Choroid plexus epithelial cell (primary cell): ENCODE data around the gene COPG2.

Experiments
- DNase-seq: peaks from one replicate; pipeline ENCODE4 v3.0.0-alpha.2; 2010; ENCODE audit warnings: low read depth
- H3K4me3 ChIP-seq: 2 replicates; pipeline ENCODE4 v1.5.1; 2011; ENCODE audit warnings: low read depth, mild to moderate bottlenecking, control low read depth, low read length, moderate library complexity
- TF ChIP-seq, protein P1 (sequence below): conservative IDR thresholded peaks from 2 replicates; pipeline ENCODE4 v1.5.1; 2011; ENCODE audit warnings: low read depth, mild to moderate bottlenecking, control low read depth, inconsistent platforms, low read length, moderate library complexity

The COPG2 gene

DNA sequence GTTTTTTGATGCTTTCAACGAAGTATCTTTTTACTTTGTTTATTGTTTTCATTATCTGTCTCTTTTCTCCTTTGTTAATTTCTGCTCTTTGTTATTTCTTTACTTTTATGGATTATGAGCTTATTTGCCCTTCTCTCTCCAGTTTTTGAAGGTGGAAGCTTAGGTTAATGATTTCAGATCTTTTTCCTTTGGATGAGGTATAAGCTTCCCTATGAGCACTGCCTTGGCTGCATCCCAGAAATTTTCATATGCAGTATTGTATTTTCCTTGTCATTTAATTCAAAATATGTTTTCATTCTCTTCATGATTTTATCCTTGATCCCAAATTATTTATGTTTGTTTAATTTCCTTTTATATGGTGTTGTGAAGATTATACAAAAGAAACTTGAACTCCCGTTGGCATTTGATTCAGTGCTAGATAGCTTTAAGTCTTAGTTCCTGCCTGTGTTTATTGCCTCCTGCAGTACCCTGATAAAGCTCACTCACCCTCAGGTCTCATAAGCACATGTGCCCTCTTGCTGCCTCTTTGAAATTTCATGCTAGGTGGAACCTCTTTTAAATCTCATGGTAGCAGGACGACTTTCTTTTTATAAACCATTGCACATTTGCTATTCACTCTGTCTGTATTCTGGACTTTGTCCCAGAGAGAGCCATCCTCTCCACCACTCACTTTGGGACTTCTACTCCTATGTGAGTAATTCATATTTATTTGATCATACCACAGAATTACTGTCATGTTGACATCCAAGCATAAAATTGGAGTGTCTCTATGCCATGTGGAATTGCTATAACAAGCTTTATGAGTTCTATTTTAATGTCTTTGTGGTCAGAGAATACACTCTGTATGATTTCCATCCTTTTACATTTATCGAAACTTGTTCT is 204.8 kb downstream of the COPG2 start:
- TF ChIP-seq, protein P1, sequence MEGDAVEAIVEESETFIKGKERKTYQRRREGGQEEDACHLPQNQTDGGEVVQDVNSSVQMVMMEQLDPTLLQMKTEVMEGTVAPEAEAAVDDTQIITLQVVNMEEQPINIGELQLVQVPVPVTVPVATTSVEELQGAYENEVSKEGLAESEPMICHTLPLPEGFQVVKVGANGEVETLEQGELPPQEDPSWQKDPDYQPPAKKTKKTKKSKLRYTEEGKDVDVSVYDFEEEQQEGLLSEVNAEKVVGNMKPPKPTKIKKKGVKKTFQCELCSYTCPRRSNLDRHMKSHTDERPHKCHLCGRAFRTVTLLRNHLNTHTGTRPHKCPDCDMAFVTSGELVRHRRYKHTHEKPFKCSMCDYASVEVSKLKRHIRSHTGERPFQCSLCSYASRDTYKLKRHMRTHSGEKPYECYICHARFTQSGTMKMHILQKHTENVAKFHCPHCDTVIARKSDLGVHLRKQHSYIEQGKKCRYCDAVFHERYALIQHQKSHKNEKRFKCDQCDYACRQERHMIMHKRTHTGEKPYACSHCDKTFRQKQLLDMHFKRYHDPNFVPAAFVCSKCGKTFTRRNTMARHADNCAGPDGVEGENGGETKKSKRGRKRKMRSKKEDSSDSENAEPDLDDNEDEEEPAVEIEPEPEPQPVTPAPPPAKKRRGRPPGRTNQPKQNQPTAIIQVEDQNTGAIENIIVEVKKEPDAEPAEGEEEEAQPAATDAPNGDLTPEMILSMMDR = no peak
- DNase-seq = no peak
- no peak overlapping the region for H3K4me3 ChIP-seq

DNA sequence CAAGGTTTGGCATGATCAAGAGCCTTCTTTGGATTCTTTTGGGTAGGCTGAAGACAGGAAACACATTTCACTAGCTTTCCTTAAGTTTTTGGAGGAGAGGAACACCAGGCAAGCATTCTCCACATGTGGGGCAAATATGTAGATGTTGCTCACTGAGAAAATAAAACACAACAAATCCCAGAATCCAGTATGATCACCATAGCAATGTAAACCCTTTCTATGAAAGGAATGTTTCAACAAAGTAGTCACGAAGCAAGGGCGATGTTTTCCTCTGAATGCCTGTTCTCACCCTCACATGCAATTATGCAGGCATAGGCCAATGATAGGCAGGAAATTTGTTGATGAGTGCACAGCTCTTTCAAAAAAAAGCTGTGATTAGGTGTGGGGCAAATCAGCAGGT is 207.3 kb downstream of the COPG2 start:
- no peak overlapping the region for H3K4me3 ChIP-seq
- DNase-seq = no peak
- TF ChIP-seq, protein P1 = no peak

DNA sequence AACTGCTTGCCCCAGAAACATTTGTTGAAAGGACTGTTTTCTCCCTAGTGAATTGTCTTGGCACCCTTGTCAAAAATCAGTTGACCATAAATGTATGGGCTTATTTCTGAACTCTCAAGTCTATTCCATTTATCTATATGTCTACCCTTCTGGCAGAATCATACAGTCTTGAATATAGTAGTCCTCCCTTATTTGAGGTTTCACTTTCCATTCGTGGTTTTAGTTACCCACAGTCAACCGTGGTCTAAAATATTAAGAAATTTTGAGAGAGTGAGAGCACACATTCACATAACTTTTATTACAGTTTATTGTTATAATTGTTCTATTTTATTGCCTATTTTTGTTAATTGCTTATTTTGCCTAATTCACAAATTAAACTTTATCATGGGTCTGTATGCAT is 210.3 kb downstream of the COPG2 start:
- no peak for DNase-seq
- no peak overlapping the region for H3K4me3 ChIP-seq
- TF ChIP-seq, protein P1 = no peak
